Neural crest cell (in vitro differentiated cells): Measurements from ENCODE around the gene RYR2. TPM values are rescaled to one million over a fixed set of nuclear protein-coding genes. Genes with fewer than 3 reads are reported as not detected.

ENCODE experiments used
- DNase-seq: peaks from one replicate; pipeline ENCODE4 v3.0.0; 2021; ENCODE audit warnings: low read depth, mixed read lengths, low spot score
- H3K27ac Mint-ChIP-seq: one replicate; pipeline ENCODE4 v1.8.0; 2021; ENCODE audit warnings: mild to moderate bottlenecking, mixed read lengths; ENCODE audit not compliant: unreplicated experiment
- H3K27me3 Mint-ChIP-seq: 2 replicates; pipeline ENCODE4 v1.8.0; 2021; ENCODE audit warnings: low read depth, mild to moderate bottlenecking, mixed read lengths
- H3K36me3 Mint-ChIP-seq: 2 replicates; pipeline ENCODE4 v1.8.0; 2021; ENCODE audit warnings: low read depth, mild to moderate bottlenecking, mixed read lengths
- H3K4me1 Mint-ChIP-seq: 2 replicates; pipeline ENCODE4 v1.8.0; 2021; ENCODE audit warnings: mixed read lengths
- H3K4me3 Mint-ChIP-seq: one replicate; pipeline ENCODE4 v1.8.0; 2021; ENCODE audit warnings: mild to moderate bottlenecking, mixed read lengths
- H3K9me3 Mint-ChIP-seq: 2 replicates; pipeline ENCODE4 v1.8.0; 2021; ENCODE audit warnings: mixed read lengths
- total RNA-seq: library from RNA; stranded (reverse); gene quantifications from 2 replicates; pipeline ENCODE4 v1.2.1, GENCODE V29; 2021
- TF ChIP-seq, protein P1 (sequence below): fragments of 200-600 bp; sonication (generic); conservative IDR thresholded peaks from 2 replicates; pipeline ENCODE4 v1.5.0; 2021; ENCODE audit warnings: antibody characterized with exemption, mild to moderate bottlenecking

RYR2 gene
- total RNA-seq, 1 donor from 2014 or later, result 0.07 TPM

DNA sequence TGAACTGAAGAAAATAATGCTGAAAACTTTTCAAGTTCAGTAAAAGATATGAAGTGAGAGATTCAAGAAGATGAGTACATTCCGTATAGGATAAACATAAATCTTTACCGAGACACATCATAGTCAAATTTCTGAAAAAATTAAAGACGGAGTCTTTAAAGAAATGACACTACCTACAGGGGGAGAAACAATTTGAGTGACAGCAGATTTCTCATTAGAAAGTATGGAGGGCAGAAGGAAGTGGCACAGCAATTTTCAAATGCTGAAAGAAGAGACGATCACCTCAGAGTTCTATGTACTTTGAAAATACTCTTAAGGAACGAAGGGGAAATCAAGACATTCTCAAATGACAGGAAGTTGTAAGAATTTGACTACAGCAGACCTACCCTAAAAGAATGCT, 577.6 kb downstream of the RYR2 start:
- Mint-ChIP-seq H3K4me3 (no peak overlapping the region), H3K4me1 (no peaks in the 10 kb centered on the region), H3K27me3 (no peaks in the 10 kb centered on the region), H3K9me3 (peaks cover 7% of the 10 kb centered on the region), H3K27ac (no peak overlapping the region), H3K36me3 (no peaks in the 10 kb centered on the region)
- DNase-seq, result no peak
- TF ChIP-seq, protein P1, sequence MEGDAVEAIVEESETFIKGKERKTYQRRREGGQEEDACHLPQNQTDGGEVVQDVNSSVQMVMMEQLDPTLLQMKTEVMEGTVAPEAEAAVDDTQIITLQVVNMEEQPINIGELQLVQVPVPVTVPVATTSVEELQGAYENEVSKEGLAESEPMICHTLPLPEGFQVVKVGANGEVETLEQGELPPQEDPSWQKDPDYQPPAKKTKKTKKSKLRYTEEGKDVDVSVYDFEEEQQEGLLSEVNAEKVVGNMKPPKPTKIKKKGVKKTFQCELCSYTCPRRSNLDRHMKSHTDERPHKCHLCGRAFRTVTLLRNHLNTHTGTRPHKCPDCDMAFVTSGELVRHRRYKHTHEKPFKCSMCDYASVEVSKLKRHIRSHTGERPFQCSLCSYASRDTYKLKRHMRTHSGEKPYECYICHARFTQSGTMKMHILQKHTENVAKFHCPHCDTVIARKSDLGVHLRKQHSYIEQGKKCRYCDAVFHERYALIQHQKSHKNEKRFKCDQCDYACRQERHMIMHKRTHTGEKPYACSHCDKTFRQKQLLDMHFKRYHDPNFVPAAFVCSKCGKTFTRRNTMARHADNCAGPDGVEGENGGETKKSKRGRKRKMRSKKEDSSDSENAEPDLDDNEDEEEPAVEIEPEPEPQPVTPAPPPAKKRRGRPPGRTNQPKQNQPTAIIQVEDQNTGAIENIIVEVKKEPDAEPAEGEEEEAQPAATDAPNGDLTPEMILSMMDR, result no peak

DNA sequence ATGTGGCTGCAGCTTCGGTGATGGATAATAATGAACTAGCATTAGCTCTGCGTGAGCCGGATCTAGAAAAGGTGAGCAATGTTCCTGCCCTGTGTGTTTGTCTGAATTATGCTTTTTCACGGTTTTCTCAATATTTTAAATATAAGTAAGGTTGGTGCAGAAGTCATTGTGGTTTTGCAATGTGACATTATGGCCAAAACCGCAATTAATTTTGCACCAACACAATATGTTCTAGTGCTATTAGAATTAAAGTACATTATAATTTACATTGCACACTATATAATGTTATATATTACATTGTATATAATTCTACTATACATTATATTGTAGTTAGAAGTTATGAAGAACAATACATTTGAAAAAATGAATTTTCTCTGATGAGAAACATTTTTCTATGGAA, 592.9 kb downstream of the RYR2 start:
- Mint-ChIP-seq H3K4me1 (no peaks in the 10 kb centered on the region), H3K9me3 (no peaks in the 10 kb centered on the region), H3K27ac (no peak overlapping the region), H3K36me3 (no peaks in the 10 kb centered on the region), H3K27me3 (no peaks in the 10 kb centered on the region), H3K4me3 (no peak overlapping the region)
- DNase-seq, result no peak
- TF ChIP-seq, protein P1, result no peak

DNA sequence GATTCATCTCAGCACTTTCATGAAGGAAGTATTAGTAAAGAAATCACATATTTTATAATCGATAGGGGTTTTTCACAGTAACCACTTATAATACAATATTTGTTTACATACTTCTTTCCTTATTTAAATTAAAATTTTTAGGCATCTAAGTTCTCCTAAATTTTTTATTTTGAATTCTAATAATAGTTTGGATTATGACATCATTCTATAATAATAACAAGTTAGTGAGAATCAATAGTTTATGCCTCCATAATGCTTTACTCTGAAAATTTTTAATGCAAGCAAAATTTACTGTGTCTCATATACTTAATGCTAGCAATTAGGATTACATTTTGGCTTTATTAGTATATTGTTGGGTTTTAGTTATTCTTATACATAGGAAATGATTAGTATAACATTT, 596.6 kb downstream of the RYR2 start:
- H3K4me3 Mint-ChIP-seq, result no peak overlapping the region
- H3K9me3 Mint-ChIP-seq, result no peaks in the 10 kb centered on the region
- H3K36me3 Mint-ChIP-seq, result no peaks in the 10 kb centered on the region
- H3K27me3 Mint-ChIP-seq, result no peaks in the 10 kb centered on the region
- TF ChIP-seq, protein P1, result no peak
- DNase-seq, result no peak
- no peak overlapping the region for H3K27ac Mint-ChIP-seq
- peaks cover 10% of the 10 kb centered on the region for H3K4me1 Mint-ChIP-seq

DNA sequence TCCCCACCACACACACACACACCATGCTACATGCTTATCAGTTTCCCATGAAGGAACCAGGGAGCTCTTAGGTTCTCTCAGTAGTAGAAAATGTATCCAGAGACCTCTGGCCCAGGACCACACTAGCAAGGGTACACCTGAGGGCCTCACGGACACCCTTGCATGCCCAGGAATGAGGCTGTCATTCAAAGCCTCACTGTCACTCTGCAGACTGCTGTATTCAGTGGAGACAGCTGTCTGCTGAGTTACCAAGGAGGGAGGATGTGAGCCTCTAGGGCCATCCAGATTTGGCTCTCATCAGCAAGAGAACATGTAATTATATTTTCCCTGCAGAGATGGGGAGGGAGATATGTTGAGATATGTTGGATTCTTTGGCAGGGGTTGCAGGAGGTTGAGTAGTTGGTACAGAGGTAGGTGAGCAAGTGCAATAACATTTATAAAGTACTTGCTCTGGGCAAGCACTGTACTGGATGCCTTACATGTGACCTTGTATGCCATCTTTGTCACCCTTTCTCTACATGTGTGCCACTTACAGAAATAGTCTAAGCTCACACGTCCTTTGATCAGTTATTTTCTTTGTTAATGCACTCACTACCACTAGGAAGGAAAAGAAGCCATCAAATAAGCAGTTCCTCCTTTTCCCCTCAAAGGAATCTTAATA, 598.2 kb downstream of the RYR2 start:
- DNase-seq, result no peak
- no peaks in the 10 kb centered on the region for H3K27me3 Mint-ChIP-seq

DNA sequence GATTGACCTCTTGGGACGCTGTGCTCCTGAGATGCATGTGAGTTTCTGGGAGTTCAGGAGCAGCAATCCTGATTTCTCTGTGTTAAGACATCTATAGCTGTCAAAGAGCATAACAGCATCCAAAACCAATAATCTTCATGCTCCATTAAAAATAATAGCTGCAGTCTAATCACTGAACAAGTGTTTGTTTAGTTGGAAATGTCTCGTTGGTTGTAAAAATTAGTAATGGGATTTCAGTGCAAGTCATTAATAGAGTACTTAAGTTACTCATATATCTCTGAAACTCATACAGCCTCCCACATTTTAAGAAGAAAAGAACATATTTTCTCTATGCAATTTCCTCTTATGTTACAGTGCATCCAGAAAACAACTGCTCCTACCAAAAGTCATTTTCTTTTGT, 599.0 kb downstream of the RYR2 start:
- Mint-ChIP-seq H3K27me3 (no peaks in the 10 kb centered on the region), H3K27ac (no peak overlapping the region), H3K36me3 (no peaks in the 10 kb centered on the region), H3K4me1 (peaks cover 10% of the 10 kb centered on the region), H3K4me3 (no peak overlapping the region), H3K9me3 (no peaks in the 10 kb centered on the region)
- no peak for DNase-seq
- TF ChIP-seq, protein P1, result no peak

More for the DNA sequence above, 598.2 kb downstream of the RYR2 start:
- peaks cover 10% of the 10 kb centered on the region for H3K4me1 Mint-ChIP-seq
- no peaks in the 10 kb centered on the region for H3K36me3 Mint-ChIP-seq
- no peaks in the 10 kb centered on the region for H3K9me3 Mint-ChIP-seq
- no peak overlapping the region for H3K27ac Mint-ChIP-seq
- no peak overlapping the region for H3K4me3 Mint-ChIP-seq
- TF ChIP-seq, protein P1, result no peak
